T-helper 17 cell (primary cell): ENCODE measurements around the gene TSC22D1. TPM values are rescaled to one million over a fixed set of nuclear protein-coding genes. Genes with fewer than 3 reads are reported as not detected.

Experiments
- ATAC-seq: fragments of 150-1000 bp; cut with Tn5 transposase; 2 replicates; pipeline ENCODE4 v1.10.0; 2021; ENCODE audit warnings: mild to moderate bottlenecking, moderate library complexity
- DNase-seq, 3 donors: peaks; one replicate each; pipeline versions ENCODE4 v3.0.0 to v3.0.0-alpha.2; 2020 to 2021
- H3K9me3 ChIP-seq: one replicate; pipeline ENCODE4 v1.7.0; 2013; ENCODE audit warnings: low read length, mild to moderate bottlenecking; ENCODE audit not compliant: control insufficient read depth, poor library complexity, severe bottlenecking
- H3K27ac Mint-ChIP-seq: one replicate; pipeline ENCODE4 v1.8.0; 2022; ENCODE audit warnings: mild to moderate bottlenecking, moderate library complexity, mixed read lengths
- H3K27me3 Mint-ChIP-seq: one replicate; pipeline ENCODE4 v1.8.0; 2022; ENCODE audit warnings: mixed read lengths
- H3K36me3 Mint-ChIP-seq: one replicate; pipeline ENCODE4 v1.8.0; 2022; ENCODE audit warnings: low read depth, mixed read lengths
- H3K4me1 Mint-ChIP-seq: one replicate; pipeline ENCODE4 v1.8.0; 2022; ENCODE audit warnings: mild to moderate bottlenecking, mixed read lengths
- H3K4me3 Mint-ChIP-seq: one replicate; pipeline ENCODE4 v1.8.0; 2022; ENCODE audit warnings: mild to moderate bottlenecking, moderate library complexity, mixed read lengths
- total RNA-seq, 4 donors: library from RNA in 2 of 4; stranded (reverse) in 2 of 4; gene quantifications; one replicate each; pipeline ENCODE4 v1.2.3 and lab custom pipeline; 2022 to 2026

TSC22D1 gene
- total RNA-seq, 2 donors from 2014 or later = 31.2 to 85.4 TPM

GRCh38 chr13:44395976-44396694 is 180.0 kb downstream of the TSC22D1 start:
- Mint-ChIP-seq H3K36me3 (no peaks in the 10 kb centered on the region), H3K27ac (no peak overlapping the region)
- ATAC-seq = no peak

GRCh38 chr13:44394658-44395057 is 181.5 kb downstream of the TSC22D1 start:
- ATAC-seq (no peak), DNase-seq (no peak)
- Mint-ChIP-seq H3K27ac (no peak overlapping the region), H3K4me1 (peaks cover 2% of the 10 kb centered on the region), H3K4me3 (no peak overlapping the region), H3K36me3 (no peaks in the 10 kb centered on the region), H3K27me3 (peaks cover 67% of the 10 kb centered on the region)
- H3K9me3 ChIP-seq = no peaks in the 10 kb centered on the region

More at GRCh38 chr13:44395976-44396694, 180.0 kb downstream of the TSC22D1 start:
- H3K4me3 Mint-ChIP-seq = no peak overlapping the region
- H3K27me3 Mint-ChIP-seq = peaks cover 61% of the 10 kb centered on the region
- H3K4me1 Mint-ChIP-seq = peaks cover 2% of the 10 kb centered on the region
- DNase-seq = no peak
- H3K9me3 ChIP-seq = no peaks in the 10 kb centered on the region

- DNase-seq = no peak
- no peak overlapping the region for H3K27ac Mint-ChIP-seq
- H3K36me3 Mint-ChIP-seq = no peaks in the 10 kb centered on the region
- H3K9me3 ChIP-seq = no peaks in the 10 kb centered on the region
- H3K27me3 Mint-ChIP-seq = peaks cover 65% of the 10 kb centered on the region
- no peak for ATAC-seq
- H3K4me3 Mint-ChIP-seq = no peak overlapping the region
- H3K4me1 Mint-ChIP-seq = peaks cover 2% of the 10 kb centered on the region
Measured at GRCh38 chr13:44393391-44393790, 182.7 kb downstream of the TSC22D1 start.

- ATAC-seq = no peak
- no peak for DNase-seq
- H3K4me1 Mint-ChIP-seq = peaks cover 2% of the 10 kb centered on the region
- no peaks in the 10 kb centered on the region for H3K9me3 ChIP-seq
- no peak overlapping the region for H3K4me3 Mint-ChIP-seq
- H3K27ac Mint-ChIP-seq = no peak overlapping the region
- peaks cover 44% of the 10 kb centered on the region for H3K27me3 Mint-ChIP-seq
- H3K36me3 Mint-ChIP-seq = peaks cover 2% of the 10 kb centered on the region
Measured at GRCh38 chr13:44389876-44390275, 186.3 kb downstream of the TSC22D1 start.

GRCh38 chr13:44389060-44389666 is 187.0 kb downstream of the TSC22D1 start:
- Mint-ChIP-seq H3K36me3 (peaks cover 4% of the 10 kb centered on the region), H3K4me1 (peaks cover 2% of the 10 kb centered on the region), H3K27ac (no peak overlapping the region), H3K4me3 (no peak overlapping the region), H3K27me3 (peaks cover 46% of the 10 kb centered on the region)
- no peak for DNase-seq
- ATAC-seq = no peak
- H3K9me3 ChIP-seq = no peaks in the 10 kb centered on the region

- peaks cover 2% of the 10 kb centered on the region for H3K4me1 Mint-ChIP-seq
- H3K27me3 Mint-ChIP-seq = peaks cover 47% of the 10 kb centered on the region
- H3K36me3 Mint-ChIP-seq = peaks cover 6% of the 10 kb centered on the region
- ATAC-seq = no peak
- H3K27ac Mint-ChIP-seq = no peak overlapping the region
- DNase-seq = no peak
- no peak overlapping the region for H3K4me3 Mint-ChIP-seq
- no peaks in the 10 kb centered on the region for H3K9me3 ChIP-seq
Measured at GRCh38 chr13:44388427-44389059, 187.6 kb downstream of the TSC22D1 start.

- no peaks in the 10 kb centered on the region for H3K4me1 Mint-ChIP-seq
- no peaks in the 10 kb centered on the region for H3K9me3 ChIP-seq
- peaks cover 6% of the 10 kb centered on the region for H3K36me3 Mint-ChIP-seq
- DNase-seq = no peak
- peaks cover 32% of the 10 kb centered on the region for H3K27me3 Mint-ChIP-seq
- ATAC-seq = no peak
- no peak overlapping the region for H3K4me3 Mint-ChIP-seq
- no peak overlapping the region for H3K27ac Mint-ChIP-seq
Measured at GRCh38 chr13:44386913-44387556, 189.1 kb downstream of the TSC22D1 start.

- H3K4me1 Mint-ChIP-seq = no peaks in the 10 kb centered on the region
- no peak for DNase-seq
- H3K36me3 Mint-ChIP-seq = peaks cover 8% of the 10 kb centered on the region
- H3K27ac Mint-ChIP-seq = no peak overlapping the region
- no peak overlapping the region for H3K4me3 Mint-ChIP-seq
- ATAC-seq = no peak
- no peaks in the 10 kb centered on the region for H3K9me3 ChIP-seq
- peaks cover 24% of the 10 kb centered on the region for H3K27me3 Mint-ChIP-seq
Measured at GRCh38 chr13:44385847-44386246, 190.3 kb downstream of the TSC22D1 start.

- Mint-ChIP-seq H3K4me1 (no peaks in the 10 kb centered on the region), H3K27me3 (peaks cover 24% of the 10 kb centered on the region), H3K27ac (no peak overlapping the region), H3K36me3 (peaks cover 8% of the 10 kb centered on the region), H3K4me3 (no peak overlapping the region)
- no peak for ATAC-seq
- no peaks in the 10 kb centered on the region for H3K9me3 ChIP-seq
- DNase-seq = no peak
Measured at GRCh38 chr13:44385401-44385800, 190.7 kb downstream of the TSC22D1 start.

- Mint-ChIP-seq H3K27me3 (peaks cover 28% of the 10 kb centered on the region), H3K4me1 (no peaks in the 10 kb centered on the region), H3K36me3 (peaks cover 8% of the 10 kb centered on the region), H3K27ac (no peak overlapping the region), H3K4me3 (no peak overlapping the region)
- no peak for ATAC-seq
- H3K9me3 ChIP-seq = no peaks in the 10 kb centered on the region
- DNase-seq = no peak
Measured at GRCh38 chr13:44384778-44385177, 191.4 kb downstream of the TSC22D1 start.

- no peak overlapping the region for H3K27ac Mint-ChIP-seq
- H3K4me1 Mint-ChIP-seq = no peaks in the 10 kb centered on the region
- H3K9me3 ChIP-seq = no peaks in the 10 kb centered on the region
- ATAC-seq (no peak), DNase-seq (no peak)
- H3K4me3 Mint-ChIP-seq = no peak overlapping the region
- peaks cover 8% of the 10 kb centered on the region for H3K36me3 Mint-ChIP-seq
- peaks cover 33% of the 10 kb centered on the region for H3K27me3 Mint-ChIP-seq
Measured at GRCh38 chr13:44383945-44384344, 192.2 kb downstream of the TSC22D1 start.

- H3K4me3 Mint-ChIP-seq = no peak overlapping the region
- no peaks in the 10 kb centered on the region for H3K4me1 Mint-ChIP-seq
- peaks cover 28% of the 10 kb centered on the region for H3K27me3 Mint-ChIP-seq
- ATAC-seq (no peak), DNase-seq (no peak)
- no peaks in the 10 kb centered on the region for H3K9me3 ChIP-seq
- H3K36me3 Mint-ChIP-seq = peaks cover 6% of the 10 kb centered on the region
- no peak overlapping the region for H3K27ac Mint-ChIP-seq
Measured at GRCh38 chr13:44382635-44383145, 193.4 kb downstream of the TSC22D1 start.
